Gastrocnemius medialis (tissue), 4 donors: ENCODE results near the gene VOPP1.

ENCODE experiments used
- POLR2A ChIP-seq, 2 donors: fragments of 450-650 bp; IDR thresholded peaks; one replicate each; pipeline ENCODE4 v1.6.1; 2017; ENCODE audit warnings: antibody characterized with exemption in 2 of 2, mild to moderate bottlenecking in 2 of 2, moderate library complexity in 2 of 2
- TF ChIP-seq, protein P1 (sequence below), 5 experiments: fragments of 450-650 bp in 3 of 5; fragments of 200-600 bp in 2 of 5; sonication (generic) in 2 of 5; IDR thresholded peaks in 4 of 5; conservative IDR thresholded peaks in 1 of 5; 1 replicate in 4 of 5; 2 replicates in 1 of 5; pipeline ENCODE4 v1.5.1; 2016 to 2019; ENCODE audit warnings: antibody characterized with exemption in 5 of 5, mild to moderate bottlenecking in 3 of 5, moderate library complexity in 3 of 5

DNA sequence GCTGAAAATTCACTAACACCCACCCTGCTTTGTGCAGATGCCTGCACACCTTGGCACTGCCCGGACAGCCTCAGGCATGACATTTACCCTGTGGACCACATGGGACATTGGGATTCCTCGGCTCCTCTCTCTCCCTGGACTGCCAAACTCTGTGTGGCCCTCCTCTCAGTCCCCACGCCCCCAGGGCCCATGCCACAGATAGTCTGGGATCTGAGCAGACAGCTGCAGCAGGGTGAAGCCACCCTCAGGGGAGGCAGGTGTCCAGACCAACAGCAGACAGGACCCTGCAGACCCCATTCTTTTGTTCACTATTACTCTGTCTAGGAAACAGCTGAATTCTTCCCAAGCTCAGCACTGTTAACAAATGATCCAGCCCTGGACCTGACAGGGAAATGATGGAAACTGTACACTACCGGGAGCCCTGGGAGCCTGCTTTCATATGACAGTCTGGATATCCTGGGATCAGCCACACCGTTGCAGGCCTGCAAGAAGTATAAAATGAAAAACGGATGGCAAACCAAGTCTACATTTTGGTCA, 83.4 kb downstream of the VOPP1 start:
- TF ChIP-seq, protein P1, sequence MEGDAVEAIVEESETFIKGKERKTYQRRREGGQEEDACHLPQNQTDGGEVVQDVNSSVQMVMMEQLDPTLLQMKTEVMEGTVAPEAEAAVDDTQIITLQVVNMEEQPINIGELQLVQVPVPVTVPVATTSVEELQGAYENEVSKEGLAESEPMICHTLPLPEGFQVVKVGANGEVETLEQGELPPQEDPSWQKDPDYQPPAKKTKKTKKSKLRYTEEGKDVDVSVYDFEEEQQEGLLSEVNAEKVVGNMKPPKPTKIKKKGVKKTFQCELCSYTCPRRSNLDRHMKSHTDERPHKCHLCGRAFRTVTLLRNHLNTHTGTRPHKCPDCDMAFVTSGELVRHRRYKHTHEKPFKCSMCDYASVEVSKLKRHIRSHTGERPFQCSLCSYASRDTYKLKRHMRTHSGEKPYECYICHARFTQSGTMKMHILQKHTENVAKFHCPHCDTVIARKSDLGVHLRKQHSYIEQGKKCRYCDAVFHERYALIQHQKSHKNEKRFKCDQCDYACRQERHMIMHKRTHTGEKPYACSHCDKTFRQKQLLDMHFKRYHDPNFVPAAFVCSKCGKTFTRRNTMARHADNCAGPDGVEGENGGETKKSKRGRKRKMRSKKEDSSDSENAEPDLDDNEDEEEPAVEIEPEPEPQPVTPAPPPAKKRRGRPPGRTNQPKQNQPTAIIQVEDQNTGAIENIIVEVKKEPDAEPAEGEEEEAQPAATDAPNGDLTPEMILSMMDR (IDR thresholded peaks at IDR 0.05 in 4 of 5, conservative IDR thresholded peaks at IDR 0.05 in 1 of 5): no peak
- no peak for TF ChIP-seq POLR2A (IDR thresholded peaks at IDR 0.05)
